ENCODE measurements around the gene ZNF511. TPM values are rescaled to one million over a fixed set of nuclear protein-coding genes. Genes with fewer than 3 reads are reported as not detected.

The ZNF511 gene
- total and polyA plus RNA-seq, 2 of the 4 experiments (the other 2 are of a cell fraction), result 13.6 to 32.6 TPM

GRCh38 chr10:133311570-133311969, 2.9 kb downstream of the ZNF511 start:
- peaks cover 7 to 27% of the 10 kb centered on the region in 2 experiments for H3K79me1 ChIP-seq (ENCODE audit: low read depth in 1 of 2, low read length in 2 of 2)
- POLR2A ChIA-PET (ENCODE audit: unreplicated experiment), result no interaction called here
- peaks cover 10% of the 10 kb centered on the region; the same call in 1 of the 2 replicates for H3K9me1 ChIP-seq (ENCODE audit: insufficient read depth, low read length)
- no peak overlapping the region for H2AK9ac ChIP-seq (replicated peaks; ENCODE audit: low read depth, low read length, poor library complexity)
- no peak overlapping the region for H3K56ac ChIP-seq (ENCODE audit: extremely low read depth, insufficient read depth, low read length)
- H3K4me3 ChIP-seq (ENCODE audit: insufficient read depth, low read depth, low read length), result no peak overlapping the region
- no peak overlapping the region for H3K18ac ChIP-seq (ENCODE audit: low read depth, low read length)
- no TSS peak for BruUV-seq (replicated peaks)
- H2AK5ac ChIP-seq (ENCODE audit: low read depth, low read length), result no peak overlapping the region
- peaks cover 8% of the 10 kb centered on the region for H3K4me1 ChIP-seq (ENCODE audit: control insufficient read depth, insufficient read depth, low read length)
- intact Hi-C loops (cut with micrococcal nuclease) (no loop called here), dilution Hi-C loops (cut with HindIII; ENCODE audit: low sequenced_read_pairs, unreplicated experiment) (no loop called here), in situ Hi-C loops (cut with MboI; ENCODE audit: low sequenced_read_pairs) (no loop called here)
- H2BK5ac ChIP-seq (ENCODE audit: low read depth, low read length, poor library complexity, severe bottlenecking), result no peak overlapping the region
- no peak for DNase-seq
- 86% methylated on average over 7 of the region's 10 CpGs; no CpG with 5 or more reads in 1 of the 2 experiments for WGBS, 2 experiments (ENCODE audit: extremely low coverage in 2 of 2, insufficient read length in 1 of 2)
- no peak overlapping the region for H4K8ac ChIP-seq (ENCODE audit: low read depth in 2 of 2, low read length in 2 of 2)
- H4K5ac ChIP-seq (ENCODE audit: low read depth, low read length), result no peak overlapping the region
- no peak overlapping the region for H3K14ac ChIP-seq (replicated peaks; ENCODE audit: low read depth, low read length)
- H3K23ac ChIP-seq (ENCODE audit: low read depth, low read length), result no peak overlapping the region
- ATAC-seq (ENCODE audit: low read depth), result no peak
- H3K4me2 ChIP-seq (ENCODE audit: low read depth, low read length), result no peak overlapping the region
- peaks cover 14% of the 10 kb centered on the region; the same call in 1 of the 2 replicates for H3K36me3 ChIP-seq (ENCODE audit: control insufficient read depth, insufficient read depth, low read length)
- H3K9ac ChIP-seq (ENCODE audit: low read depth, low read length), result no peak overlapping the region
- no peak overlapping the region for H4K91ac ChIP-seq (ENCODE audit: insufficient read depth, low read depth, low read length)
- no peak overlapping the region for H2BK15ac ChIP-seq (ENCODE audit: low read depth, low read length)
- H3K27me3 ChIP-seq (ENCODE audit: control insufficient read depth, insufficient read depth, low read length), result no peaks in the 10 kb centered on the region
- TF ChIP-seq CEBPB (IDR thresholded peaks at IDR 0.05; ENCODE audit: low read depth, low read length), result no peak
- TF ChIP-seq MAZ (IDR thresholded peaks at IDR 0.05; ENCODE audit: borderline replicate concordance, low read depth, low read length), result no peak
- no peak for TF ChIP-seq CHD1 (IDR thresholded peaks at IDR 0.05; ENCODE audit: low read depth, low read length)
- TF ChIP-seq RFX5 (IDR thresholded peaks at IDR 0.05; ENCODE audit: low read depth, low read length), result no peak
- no peak for TF ChIP-seq USF2 (IDR thresholded peaks at IDR 0.05; ENCODE audit: low read depth, low read length)
- TF ChIP-seq FOS (IDR thresholded peaks at IDR 0.05; ENCODE audit: low read depth, low read length), result no peak
- TF ChIP-seq RAD21 (IDR thresholded peaks at IDR 0.05; ENCODE audit: low read length), result no peak
- TF ChIP-seq NFE2L2 (IDR thresholded peaks at IDR 0.05; ENCODE audit: low read depth, low read length), result no peak
- no peak for TF ChIP-seq ELK1 (IDR thresholded peaks at IDR 0.05; ENCODE audit: borderline replicate concordance, low read depth, low read length)
- no peak for TF ChIP-seq RCOR1 (IDR thresholded peaks at IDR 0.05; ENCODE audit: insufficient replicate concordance, low read length)
- TF ChIP-seq SMC3 (IDR thresholded peaks at IDR 0.05; ENCODE audit: low read depth, low read length), result no peak
- TF ChIP-seq MXI1 (IDR thresholded peaks at IDR 0.05; ENCODE audit: borderline replicate concordance, low read depth, low read length), result no peak
- CTCF ChIA-PET, result no interaction called here
- H4K20me1 ChIP-seq (ENCODE audit: insufficient read depth, low read length), result peaks cover 23% of the 10 kb centered on the region
- no peak overlapping the region for H3K27ac ChIP-seq (ENCODE audit: insufficient read depth, low read length)
- H2BK120ac ChIP-seq (ENCODE audit: low read depth, low read length), result no peak overlapping the region
- H3K9me3 ChIP-seq (ENCODE audit: control insufficient read depth, insufficient read depth, low read length), result no peaks in the 10 kb centered on the region
- H3K4ac ChIP-seq (ENCODE audit: low read depth, low read length), result no peak overlapping the region
- no peak overlapping the region for H2AFZ ChIP-seq (replicated peaks; ENCODE audit: low read length, poor library complexity)
- no peak overlapping the region for H2BK20ac ChIP-seq (ENCODE audit: low read depth, low read length)
